HG03108 (cell line): ENCODE measurements around the gene SMTN.

Experiments used
- ATAC-seq: cut with Tn5 transposase; IDR thresholded peaks from one replicate; pipeline ENCODE4 v1.9.1; 2021; ENCODE audit warnings: moderate library complexity; ENCODE audit not compliant: unreplicated experiment

The SMTN gene

GRCh38 chr22:31148953-31149627, 68.0 kb downstream of the SMTN start:
- ATAC-seq, result no peak

- no peak for ATAC-seq
These were observed 69.5 kb downstream of the SMTN start for GRCh38 chr22:31150615-31151014.

GRCh38 chr22:31151872-31152271, 70.8 kb downstream of the SMTN start:
- no peak for ATAC-seq

- ATAC-seq, result no peak
These were observed 72.2 kb downstream of the SMTN start for GRCh38 chr22:31153357-31153756.
